Naive thymus-derived CD4-positive, alpha-beta T cell (primary cell): Measurements from ENCODE around the gene ITPR1. TPM values are rescaled to one million over a fixed set of nuclear protein-coding genes. Genes with fewer than 3 reads are reported as not detected.

Experiments used
- ATAC-seq: fragments of 150-1000 bp; cut with Tn5 transposase; 2 replicates; pipeline ENCODE4 v1.10.0; 2021; ENCODE audit warnings: mild to moderate bottlenecking, moderate library complexity
- CTCF ChIA-PET: fragments of 350-600 bp; sonication (Branson Sonifier 250); formaldehyde crosslinking; loops from one replicate; lab custom pipeline; 2021; ENCODE audit warnings: antibody characterized with exemption; lab: Charles Lee
- POLR2A ChIA-PET: fragments of 350-600 bp; sonication (Branson Sonifier 250); formaldehyde crosslinking; loops from one replicate; lab custom pipeline; 2021; ENCODE audit warnings: antibody characterized with exemption, inconsistent platforms; lab: Charles Lee
- DNase-seq, 9 donors: peaks; one replicate each; pipeline versions ENCODE4 v3.0.0 to v3.0.0-alpha.2; 2020 to 2022; ENCODE audit warnings: mixed read lengths in 1 of 9
- H3K27ac ChIP-seq: one replicate; pipeline ENCODE4 v1.7.0; 2013; ENCODE audit warnings: mild to moderate bottlenecking, low read depth, low read length, moderate library complexity
- H3K27me3 ChIP-seq, 2 donors: one replicate each; pipeline ENCODE4 v1.7.0; 2013; ENCODE audit warnings: low read length in 2 of 2, mild to moderate bottlenecking in 2 of 2, moderate library complexity in 2 of 2; ENCODE audit not compliant: control insufficient read depth in 2 of 2, insufficient read depth in 2 of 2
- H3K36me3 ChIP-seq, 3 experiments: 1 replicate in 2 of 3; 2 replicates in 1 of 3; pipeline ENCODE4 v1.7.0; 2013; ENCODE audit warnings: low read length in 3 of 3, mild to moderate bottlenecking in 3 of 3, moderate library complexity in 1 of 3; ENCODE audit not compliant: insufficient read depth in 3 of 3, control insufficient read depth in 2 of 3
- H3K4me1 ChIP-seq, 2 donors: one replicate each; pipeline ENCODE4 v1.7.0; 2013; ENCODE audit warnings: low read length in 2 of 2, mild to moderate bottlenecking in 2 of 2, moderate library complexity in 1 of 2; ENCODE audit not compliant: control insufficient read depth in 2 of 2, insufficient read depth in 2 of 2
- H3K4me3 ChIP-seq: 2 replicates; pipeline ENCODE4 v1.7.0; 2013; ENCODE audit warnings: mild to moderate bottlenecking, low read length
- H3K9me3 ChIP-seq, 3 experiments: 1 replicate in 2 of 3; 2 replicates in 1 of 3; pipeline ENCODE4 v1.7.0; 2013; ENCODE audit warnings: low read length in 3 of 3; ENCODE audit not compliant: control insufficient read depth in 2 of 3
- H3K27ac Mint-ChIP-seq, 9 donors: one replicate each; pipeline ENCODE4 v1.8.0; 2020 to 2022; ENCODE audit warnings: mixed read lengths in 9 of 9, mild to moderate bottlenecking in 8 of 9, moderate library complexity in 5 of 9, inconsistent platforms in 2 of 9
- H3K27me3 Mint-ChIP-seq, 5 donors: one replicate each; pipeline ENCODE4 v1.8.0; 2021 to 2022; ENCODE audit warnings: mixed read lengths in 5 of 5, mild to moderate bottlenecking in 1 of 5
- H3K36me3 Mint-ChIP-seq, 5 donors: one replicate each; pipeline ENCODE4 v1.8.0; 2020 to 2022; ENCODE audit warnings: mixed read lengths in 5 of 5, mild to moderate bottlenecking in 3 of 5, inconsistent platforms in 1 of 5
- H3K4me1 Mint-ChIP-seq, 7 donors: one replicate each; pipeline ENCODE4 v1.8.0; 2020 to 2022; ENCODE audit warnings: mixed read lengths in 7 of 7, mild to moderate bottlenecking in 3 of 7, inconsistent platforms in 1 of 7
- H3K4me3 Mint-ChIP-seq, 10 donors: one replicate each; pipeline ENCODE4 v1.8.0; 2020 to 2022; ENCODE audit warnings: mild to moderate bottlenecking in 10 of 10, mixed read lengths in 10 of 10, moderate library complexity in 6 of 10, inconsistent platforms in 2 of 10
- H3K9me3 Mint-ChIP-seq, 11 donors: one replicate each; pipeline ENCODE4 v1.8.0; 2020 to 2022; ENCODE audit warnings: mixed read lengths in 11 of 11, mild to moderate bottlenecking in 4 of 11, inconsistent platforms in 1 of 11, moderate library complexity in 1 of 11
- intact Hi-C, 2 donors: fragments of 100-400 bp; cut with micrococcal nuclease; formaldehyde crosslinking; loops; one replicate each; pipeline ENCODE4 v1.15.1; 2023
- polyA plus RNA-seq, 2 donors: library from polyadenylated mRNA; unstranded; fragments of 300-500 nt; fragmentation: Illumina TruSeq; gene quantifications; one replicate each; pipeline ENCODE4 v1.2.3, GENCODE V29; 2021
- total RNA-seq, 6 experiments: library from RNA in 5 of 6; stranded (reverse) in 5 of 6; gene quantifications; 1 replicate in 5 of 6; 2 replicates in 1 of 6; pipeline ENCODE4 v1.2.3 and lab custom pipeline; 2021 to 2026

The ITPR1 gene
- total and polyA plus RNA-seq, 7 experiments from 2014 or later, result 15.1 to 118 (median 83.8) TPM

DNA sequence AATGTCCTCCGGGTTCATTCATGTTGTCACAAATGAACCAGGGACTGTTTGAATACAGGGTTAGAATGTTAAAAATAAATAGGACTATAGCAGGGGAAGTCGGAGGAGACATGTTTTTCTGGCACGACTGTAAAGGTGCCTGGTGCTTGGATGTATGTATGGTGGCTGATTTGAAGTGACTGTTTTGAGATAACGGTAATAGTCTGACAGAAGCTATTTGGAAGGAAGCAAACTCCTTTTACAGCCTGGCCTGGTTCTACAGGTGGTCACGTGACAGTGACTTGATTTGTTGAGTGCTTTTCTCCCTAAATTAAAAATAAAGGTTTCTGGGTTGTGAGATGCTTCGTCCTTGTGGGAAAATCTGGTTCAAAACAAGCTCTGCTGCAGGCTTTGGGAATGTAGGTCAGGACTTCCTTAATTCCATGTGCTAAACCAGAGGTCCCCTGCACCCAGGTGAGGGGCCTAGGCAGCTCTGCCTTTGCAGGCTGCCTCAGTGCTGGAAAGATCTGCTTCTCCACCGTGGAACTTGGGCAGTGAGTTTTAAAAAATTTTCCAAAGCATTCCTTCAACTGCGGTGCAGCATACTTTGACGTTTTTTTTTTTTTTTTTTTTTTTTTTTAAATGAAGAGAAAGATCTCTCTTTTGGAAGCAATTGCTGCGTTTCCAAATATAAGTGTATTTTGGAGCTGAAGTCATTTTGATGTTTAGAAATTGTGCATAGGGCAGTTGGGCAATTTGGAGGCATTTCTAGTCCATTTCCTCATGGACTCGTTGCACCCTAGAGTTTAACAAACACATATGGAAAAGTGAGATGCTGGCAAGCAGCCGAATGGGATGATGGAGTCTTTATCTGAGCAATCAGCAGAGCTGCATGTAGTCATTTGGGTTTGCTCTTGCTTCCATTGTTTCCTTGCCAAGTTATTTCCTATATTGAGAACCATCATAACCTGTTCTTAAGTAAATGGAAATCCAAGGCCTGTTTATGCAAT, 30.9 kb downstream of the ITPR1 start:
- Mint-ChIP-seq H3K9me3 (peaks cover 0 to 2% (median 0%) of the 10 kb centered on the region in 11 donors), H3K36me3 (peaks cover 4 to 40% (median 22%) of the 10 kb centered on the region in 5 donors), H3K4me3 (no peak overlapping the region), H3K27ac (no peak overlapping the region), H3K4me1 (peaks cover 25 to 65% (median 37%) of the 10 kb centered on the region in 7 donors), H3K27me3 (no peaks in the 10 kb centered on the region)
- intact Hi-C loops, result no loop called here
- H3K4me1 ChIP-seq, result peaks cover 5 to 8% of the 10 kb centered on the region in 2 donors
- no peak overlapping the region for H3K4me3 ChIP-seq
- no peak for ATAC-seq
- H3K27ac ChIP-seq, result no peak overlapping the region
- no peaks in the 10 kb centered on the region for H3K27me3 ChIP-seq
- ChIA-PET CTCF (no interaction called here), POLR2A (interaction anchor here (6.9 kb wide), 1 partner anchor 31 kb away, joined by 97 read pairs; the partner anchor contains the start of gene ITPR1)
- no peak for DNase-seq
- H3K9me3 ChIP-seq, result no peaks in the 10 kb centered on the region
- H3K36me3 ChIP-seq, result peaks cover 0 to 8% (median 0%) of the 10 kb centered on the region in 3 experiments

DNA sequence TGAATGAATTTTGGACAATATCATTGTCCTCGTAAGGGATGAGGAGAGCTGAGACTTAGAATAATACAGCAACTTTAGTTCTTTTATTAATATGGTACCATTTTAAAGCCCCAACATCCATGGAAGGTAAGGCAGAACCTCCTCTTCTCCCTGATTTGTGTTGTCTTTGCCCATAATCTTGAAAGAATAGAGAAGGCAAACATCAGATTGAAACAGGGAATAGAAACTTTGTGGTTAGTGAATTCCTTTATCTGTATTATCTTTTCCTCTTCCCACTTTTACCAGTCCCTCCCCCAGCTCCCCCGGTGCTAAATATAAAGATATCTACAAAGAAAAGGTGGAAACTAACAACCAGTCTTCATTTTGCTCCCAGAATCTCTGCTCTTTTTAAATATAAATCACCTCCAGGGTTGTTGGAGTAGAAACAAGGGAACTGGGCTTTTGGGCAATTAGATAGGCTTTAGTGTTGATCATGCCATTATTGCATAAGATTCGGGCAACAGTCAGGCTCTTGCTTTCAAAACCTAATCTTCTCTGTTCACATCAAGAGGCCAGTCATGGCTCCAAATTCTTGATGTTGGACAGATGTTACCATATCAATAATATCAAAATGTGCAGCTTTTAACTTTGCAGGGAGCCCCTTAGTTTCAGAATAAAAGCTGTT, 32.5 kb downstream of the ITPR1 start:
- Mint-ChIP-seq H3K4me3 (no peak overlapping the region), H3K27me3 (no peaks in the 10 kb centered on the region), H3K27ac (no peak overlapping the region), H3K36me3 (peaks cover 4 to 40% (median 22%) of the 10 kb centered on the region in 5 donors), H3K4me1 (peaks cover 14 to 53% (median 30%) of the 10 kb centered on the region in 7 donors), H3K9me3 (peaks cover 0 to 2% (median 0%) of the 10 kb centered on the region in 11 donors)
- Histone ChIP-seq H3K4me1 (no peaks in the 10 kb centered on the region), H3K27ac (no peak overlapping the region), H3K36me3 (peaks cover 0 to 8% (median 0%) of the 10 kb centered on the region in 3 experiments), H3K9me3 (no peaks in the 10 kb centered on the region), H3K4me3 (no peak overlapping the region), H3K27me3 (no peaks in the 10 kb centered on the region)
- POLR2A ChIA-PET, result interaction anchor here (1.0 kb wide), 1 partner anchor 9 kb away, joined by 3 read pairs; no protein-coding TSS in a partner anchor
- no peak for ATAC-seq
- CTCF ChIA-PET, result no interaction called here
- intact Hi-C loops, result no loop called here
- no peak for DNase-seq

DNA sequence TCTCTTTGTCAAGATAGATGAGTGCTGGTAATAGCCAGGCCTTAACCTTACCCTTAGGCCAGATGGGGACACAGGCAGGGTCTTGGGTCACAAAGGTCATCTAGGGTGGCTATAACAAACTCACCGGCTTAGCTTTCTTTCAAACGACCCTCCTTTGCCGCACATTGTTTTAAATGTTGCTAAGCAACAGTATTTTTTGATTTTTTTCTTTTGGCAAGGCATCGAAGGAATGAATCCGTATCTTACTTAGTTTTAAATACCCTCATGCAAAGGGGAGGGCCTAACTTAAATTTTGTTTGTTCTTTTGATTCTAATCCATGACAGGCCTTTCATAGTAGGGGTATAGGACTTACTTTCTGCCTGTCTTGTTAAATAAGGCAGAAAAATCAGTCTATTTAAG, 35.2 kb downstream of the ITPR1 start:
- peaks cover 0 to 2% (median 0%) of the 10 kb centered on the region in 11 donors for H3K9me3 Mint-ChIP-seq
- Histone ChIP-seq H3K27ac (no peak overlapping the region), H3K4me1 (no peaks in the 10 kb centered on the region), H3K9me3 (no peaks in the 10 kb centered on the region), H3K36me3 (no peaks in the 10 kb centered on the region), H3K27me3 (no peaks in the 10 kb centered on the region), H3K4me3 (no peak overlapping the region)
- ChIA-PET CTCF (no interaction called here), POLR2A (no interaction called here)
- DNase-seq (no peak), ATAC-seq (no peak)
- peaks cover 13 to 65% (median 45%) of the 10 kb centered on the region in 7 donors for H3K4me1 Mint-ChIP-seq
- no peaks in the 10 kb centered on the region for H3K27me3 Mint-ChIP-seq
- H3K36me3 Mint-ChIP-seq, result peaks cover 4 to 23% (median 14%) of the 10 kb centered on the region in 5 donors
- no peak overlapping the region for H3K4me3 Mint-ChIP-seq
- intact Hi-C loops, result no loop called here
- H3K27ac Mint-ChIP-seq, result no peak overlapping the region

DNA sequence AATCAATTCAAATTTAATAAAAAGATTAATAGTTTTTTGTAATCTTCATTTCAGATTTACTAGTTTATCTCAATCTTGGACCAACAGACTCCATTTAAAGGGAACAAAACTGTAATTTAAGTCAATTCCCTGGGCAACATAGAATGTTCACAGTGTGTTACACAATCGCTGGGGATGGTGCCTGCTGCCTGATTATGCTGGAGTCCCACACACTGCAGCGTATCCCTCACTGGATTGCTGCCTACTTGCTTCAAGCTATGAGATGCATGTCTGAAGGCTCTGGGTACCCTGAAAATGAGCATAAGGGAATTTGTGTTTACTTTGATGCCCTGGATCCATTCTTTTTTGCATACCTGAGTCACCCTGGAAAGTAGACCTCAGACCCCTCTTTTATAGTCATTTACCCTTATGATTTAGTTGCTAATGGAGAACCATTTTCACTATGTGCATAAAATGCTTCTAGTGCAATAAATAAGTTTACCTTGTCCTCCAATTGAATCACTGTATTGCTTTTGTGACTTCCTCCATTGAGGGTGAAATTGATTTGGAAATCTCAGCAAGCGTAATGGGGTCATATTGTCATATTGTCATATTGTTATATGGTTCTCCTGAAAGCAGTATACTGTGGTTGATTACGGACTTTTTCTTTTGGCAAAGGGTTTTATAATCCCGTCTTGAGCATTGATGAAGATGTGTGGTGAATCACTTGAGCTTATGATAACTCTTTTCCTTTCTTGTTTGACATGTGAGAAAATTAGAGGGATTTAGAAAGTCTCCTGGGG, 35.9 kb downstream of the ITPR1 start:
- no peaks in the 10 kb centered on the region for H3K4me1 ChIP-seq
- CTCF ChIA-PET, result no interaction called here

DNA sequence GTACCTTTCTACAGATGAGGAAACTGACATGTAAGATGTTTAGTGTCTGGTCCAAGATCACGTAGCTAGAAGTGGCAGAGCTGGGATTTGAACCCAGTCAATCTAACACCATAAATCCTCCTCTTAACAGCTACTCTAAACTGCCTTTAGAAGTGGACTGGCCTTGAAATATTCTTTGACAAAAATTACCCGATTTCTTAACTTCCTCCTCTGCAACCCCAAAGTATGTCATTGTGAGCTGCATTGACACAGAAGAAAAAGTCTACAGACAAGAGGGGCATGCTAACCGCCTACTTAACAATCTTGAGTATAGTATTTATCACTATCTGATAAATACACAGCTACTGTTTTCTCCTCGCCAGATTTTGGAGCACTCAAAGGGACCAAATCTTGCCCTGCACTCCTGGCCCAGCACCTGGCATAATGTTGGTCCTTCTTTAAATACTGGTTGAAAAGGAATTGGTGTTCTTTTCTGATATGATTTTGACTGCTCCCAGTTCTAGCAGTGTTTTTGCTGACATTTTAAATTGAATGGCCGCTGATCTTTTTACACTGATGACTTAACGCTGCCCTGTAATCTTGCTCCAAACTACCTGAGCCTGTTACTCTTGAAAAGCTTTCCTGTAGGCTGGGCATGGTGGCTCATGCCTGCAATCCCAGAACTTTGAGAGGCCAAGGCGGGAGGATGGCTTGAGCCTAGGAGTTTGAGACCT, 36.9 kb downstream of the ITPR1 start:
- ChIA-PET POLR2A (no interaction called here), CTCF (interaction anchor here (0.7 kb wide), 1 partner anchor 180 kb away, joined by 4 read pairs; no protein-coding TSS in a partner anchor)

More for the DNA sequence above, 35.9 kb downstream of the ITPR1 start:
- Mint-ChIP-seq H3K4me3 (no peak overlapping the region), H3K27ac (no peak overlapping the region), H3K36me3 (peaks cover 4 to 20% (median 10%) of the 10 kb centered on the region in 5 donors), H3K9me3 (peaks cover 0 to 2% (median 0%) of the 10 kb centered on the region in 11 donors), H3K4me1 (peaks cover 13 to 68% (median 51%) of the 10 kb centered on the region in 7 donors), H3K27me3 (no peaks in the 10 kb centered on the region)
- no peaks in the 10 kb centered on the region for H3K36me3 ChIP-seq
- no peak for DNase-seq
- POLR2A ChIA-PET, result no interaction called here
- no peaks in the 10 kb centered on the region for H3K9me3 ChIP-seq
- ATAC-seq, result no peak
- H3K27ac ChIP-seq, result no peak overlapping the region
- intact Hi-C loops, result no loop called here
- no peak overlapping the region for H3K4me3 ChIP-seq
- H3K27me3 ChIP-seq, result no peaks in the 10 kb centered on the region

More for the DNA sequence above, 36.9 kb downstream of the ITPR1 start:
- Mint-ChIP-seq H3K27me3 (no peaks in the 10 kb centered on the region), H3K27ac (no peak overlapping the region), H3K36me3 (peaks cover 3 to 18% (median 10%) of the 10 kb centered on the region in 5 donors), H3K9me3 (peaks cover 0 to 2% (median 0%) of the 10 kb centered on the region in 11 donors), H3K4me3 (no peak overlapping the region), H3K4me1 (peaks cover 9 to 69% (median 53%) of the 10 kb centered on the region in 7 donors)
- DNase-seq, result no peak
- H3K36me3 ChIP-seq, result no peaks in the 10 kb centered on the region
- no peaks in the 10 kb centered on the region for H3K4me1 ChIP-seq
- ATAC-seq, result peak; percentile 49
- H3K27me3 ChIP-seq, result no peaks in the 10 kb centered on the region
- H3K4me3 ChIP-seq, result no peak overlapping the region
- H3K27ac ChIP-seq, result no peak overlapping the region
- no peaks in the 10 kb centered on the region for H3K9me3 ChIP-seq
- intact Hi-C loops, result loop anchor here in 1 of 2 donors (5.0 kb wide), 1 partner anchor 42 kb away; no protein-coding TSS in a partner anchor
